IMR-90 (cell line): ENCODE measurements around the gene ZNHIT6. TPM values are rescaled to one million over a fixed set of nuclear protein-coding genes. Genes with fewer than 3 reads are reported as not detected.

Source experiments
- ATAC-seq: fragments of 200-7000 bp; cut with Tn5 transposase; 2 replicates; pipeline ENCODE4 v1.9.1; 2020; ENCODE audit warnings: low read depth, mild to moderate bottlenecking, moderate library complexity
- BruUV-seq: library from RNA; stranded (reverse); fragments of 400-500 nt; replicated peaks from 2 replicates; lab custom pipeline; 2021; lab: Mats Ljungman, UMichigan
- CTCF ChIA-PET: fragments of 300-600 bp; formaldehyde crosslinking; extraction: SDS; loops from one replicate; lab custom pipeline; 2021; ENCODE audit warnings: antibody characterized with exemption; lab: Yijun Ruan, JAX
- POLR2A ChIA-PET: fragments of 300-600 bp; sonication (Branson Sonifier 250); formaldehyde crosslinking; loops from one replicate; lab custom pipeline; 2022; ENCODE audit warnings: antibody characterized with exemption; ENCODE audit not compliant: unreplicated experiment; lab: Charles Lee
- DNase-seq: peaks from one replicate; pipeline ENCODE4 v3.0.0; 2013
- H2AFZ ChIP-seq: replicated peaks from 2 replicates; pipeline ENCODE3; 2013; ENCODE audit warnings: low read length, mild to moderate bottlenecking; ENCODE audit not compliant: poor library complexity
- H2AK5ac ChIP-seq: 2 replicates; pipeline ENCODE4 v1.6.1; 2013; ENCODE audit warnings: low read depth, low read length, inconsistent platforms
- H2AK9ac ChIP-seq: replicated peaks from 2 replicates; pipeline ENCODE3; 2013; ENCODE audit warnings: mild to moderate bottlenecking, low read depth, low read length, moderate library complexity; ENCODE audit not compliant: poor library complexity
- H2BK120ac ChIP-seq: 2 replicates; pipeline ENCODE4 v1.6.1; 2013; ENCODE audit warnings: low read depth, low read length, inconsistent platforms
- H2BK15ac ChIP-seq: 3 replicates; pipeline ENCODE4 v1.6.1; 2013; ENCODE audit warnings: low read depth, low read length, inconsistent platforms
- H2BK20ac ChIP-seq: 2 replicates; pipeline ENCODE4 v1.6.1; 2013; ENCODE audit warnings: low read depth, mild to moderate bottlenecking, inconsistent platforms, low read length, moderate library complexity
- H2BK5ac ChIP-seq: 2 replicates; pipeline ENCODE4 v1.6.1; 2013; ENCODE audit warnings: mild to moderate bottlenecking, low read depth, low read length, inconsistent platforms; ENCODE audit not compliant: poor library complexity, severe bottlenecking
- H3K14ac ChIP-seq: replicated peaks from 2 replicates; pipeline ENCODE4 v1.6.1; 2013; ENCODE audit warnings: low read depth, low read length, inconsistent platforms
- H3K18ac ChIP-seq: 2 replicates; pipeline ENCODE4 v1.6.1; 2013; ENCODE audit warnings: low read depth, low read length, control low read depth
- H3K23ac ChIP-seq: 2 replicates; pipeline ENCODE4 v1.6.1; 2013; ENCODE audit warnings: low read depth, low read length, inconsistent platforms
- H3K27ac ChIP-seq: 2 replicates; pipeline ENCODE4 v1.5.1; 2013; ENCODE audit warnings: mild to moderate bottlenecking, control low read depth, low read length; ENCODE audit not compliant: insufficient read depth
- H3K27me3 ChIP-seq: 2 replicates; pipeline ENCODE4 v1.6.1; 2013; ENCODE audit warnings: low read length; ENCODE audit not compliant: control insufficient read depth, insufficient read depth
- H3K36me3 ChIP-seq: 2 replicates; pipeline ENCODE4 v1.6.1; 2013; ENCODE audit warnings: low read length, mixed read lengths; ENCODE audit not compliant: control insufficient read depth, insufficient read depth
- H3K4ac ChIP-seq: 2 replicates; pipeline ENCODE4 v1.6.1; 2013; ENCODE audit warnings: low read depth, low read length, inconsistent platforms
- H3K4me1 ChIP-seq: 2 replicates; pipeline ENCODE4 v1.6.1; 2013; ENCODE audit warnings: low read length, mixed read lengths; ENCODE audit not compliant: control insufficient read depth, insufficient read depth
- H3K4me2 ChIP-seq: 2 replicates; pipeline ENCODE4 v1.6.1; 2013; ENCODE audit warnings: low read depth, mild to moderate bottlenecking, control low read depth, low read length, moderate library complexity
- H3K4me3 ChIP-seq: 2 replicates; pipeline ENCODE4 v1.5.1; 2013; ENCODE audit warnings: low read depth, mild to moderate bottlenecking, control low read depth, low read length, moderate library complexity; ENCODE audit not compliant: insufficient read depth
- H3K56ac ChIP-seq: 2 replicates; pipeline ENCODE4 v1.6.1; 2013; ENCODE audit warnings: low read length, inconsistent platforms; ENCODE audit not compliant: insufficient read depth; ENCODE audit errors: extremely low read depth
- H3K79me1 ChIP-seq, 2 experiments: 2 replicates each; pipeline ENCODE4 v1.6.1; 2013; ENCODE audit warnings: low read length in 2 of 2, inconsistent platforms in 1 of 2, low read depth in 1 of 2
- H3K9ac ChIP-seq: 2 replicates; pipeline ENCODE4 v1.6.1; 2013; ENCODE audit warnings: low read depth, low read length, control low read depth
- H3K9me1 ChIP-seq: 2 replicates; pipeline ENCODE4 v1.6.1; 2013; ENCODE audit warnings: low read length, inconsistent platforms; ENCODE audit not compliant: insufficient read depth
- H3K9me3 ChIP-seq: 2 replicates; pipeline ENCODE4 v1.6.1; 2013; ENCODE audit warnings: low read length; ENCODE audit not compliant: control insufficient read depth, insufficient read depth
- H4K20me1 ChIP-seq: 2 replicates; pipeline ENCODE4 v1.6.1; 2013; ENCODE audit warnings: low read length, inconsistent platforms; ENCODE audit not compliant: insufficient read depth
- H4K5ac ChIP-seq: 2 replicates; pipeline ENCODE4 v1.6.1; 2013; ENCODE audit warnings: mild to moderate bottlenecking, low read depth, low read length, control low read depth
- H4K8ac ChIP-seq, 2 experiments: 2 replicates each; pipeline ENCODE4 v1.6.1; 2013; ENCODE audit warnings: low read depth in 2 of 2, low read length in 2 of 2, control low read depth in 1 of 2, inconsistent platforms in 1 of 2
- H4K91ac ChIP-seq: 2 replicates; pipeline ENCODE4 v1.6.1; 2013; ENCODE audit warnings: low read depth, low read length, inconsistent platforms; ENCODE audit not compliant: insufficient read depth
- ELK1 ChIP-seq: fragments of 150-350 bp; IDR thresholded peaks from 2 replicates; pipeline ENCODE4 v1.6.1; 2016; ENCODE audit warnings: low read depth, mild to moderate bottlenecking, low read length, moderate library complexity, borderline replicate concordance
- FOS ChIP-seq: fragments of 150-350 bp; IDR thresholded peaks from 2 replicates; pipeline ENCODE4 v1.6.1; 2016; ENCODE audit warnings: low read depth, low read length
- SMC3 ChIP-seq: fragments of 150-350 bp; IDR thresholded peaks from 2 replicates; pipeline ENCODE4 v1.6.1; 2016; ENCODE audit warnings: low read depth, mild to moderate bottlenecking, antibody characterized with exemption, low read length, moderate library complexity
- WGBS, 2 experiments: methylation state at CpG; one replicate each; pipeline versions ENCODE4 v1.1.5 to v1.1.7; 2013; ENCODE audit warnings: missing lambda C conversion rate in 2 of 2; ENCODE audit not compliant: insufficient read length in 1 of 2; ENCODE audit errors: extremely low coverage in 2 of 2; 5-methylcytosine and 5-hydroxymethylcytosine counted together
- dilution Hi-C: fragments of 300-500 bp; cut with HindIII; formaldehyde crosslinking; loops from one replicate; pipeline ENCODE4 v1.14.3; 2018; ENCODE audit warnings: low sequenced_read_pairs; ENCODE audit not compliant: unreplicated experiment
- in situ Hi-C: fragments of 300-500 bp; cut with MboI; formaldehyde crosslinking; loops from 3 replicates; pipeline ENCODE4 v1.14.3; 2019; ENCODE audit warnings: low sequenced_read_pairs, inconsistent platforms, mixed read lengths
- intact Hi-C: fragments of 100-400 bp; cut with micrococcal nuclease; formaldehyde crosslinking; loops from 2 replicates; pipeline ENCODE4 v1.10.0; 2022
- polyA plus RNA-seq, 3 experiments: library from polyadenylated mRNA; depleted of rRNA; stranded (reverse); fragments of >200 nt; gene quantifications; 2 replicates each; pipeline ENCODE4 v1.2.3, GENCODE V29; 2012; ENCODE audit warnings: low replicate concordance in 1 of 3
- total RNA-seq: library from RNA; depleted of rRNA; stranded (reverse); fragments of >200 nt; gene quantifications from 2 replicates; pipeline ENCODE4 v1.2.3, GENCODE V29; 2012

The ZNHIT6 gene
- total and polyA plus RNA-seq, 2 of the 4 experiments (the other 2 are of a cell fraction): 9.0 to 13.7 TPM

DNA sequence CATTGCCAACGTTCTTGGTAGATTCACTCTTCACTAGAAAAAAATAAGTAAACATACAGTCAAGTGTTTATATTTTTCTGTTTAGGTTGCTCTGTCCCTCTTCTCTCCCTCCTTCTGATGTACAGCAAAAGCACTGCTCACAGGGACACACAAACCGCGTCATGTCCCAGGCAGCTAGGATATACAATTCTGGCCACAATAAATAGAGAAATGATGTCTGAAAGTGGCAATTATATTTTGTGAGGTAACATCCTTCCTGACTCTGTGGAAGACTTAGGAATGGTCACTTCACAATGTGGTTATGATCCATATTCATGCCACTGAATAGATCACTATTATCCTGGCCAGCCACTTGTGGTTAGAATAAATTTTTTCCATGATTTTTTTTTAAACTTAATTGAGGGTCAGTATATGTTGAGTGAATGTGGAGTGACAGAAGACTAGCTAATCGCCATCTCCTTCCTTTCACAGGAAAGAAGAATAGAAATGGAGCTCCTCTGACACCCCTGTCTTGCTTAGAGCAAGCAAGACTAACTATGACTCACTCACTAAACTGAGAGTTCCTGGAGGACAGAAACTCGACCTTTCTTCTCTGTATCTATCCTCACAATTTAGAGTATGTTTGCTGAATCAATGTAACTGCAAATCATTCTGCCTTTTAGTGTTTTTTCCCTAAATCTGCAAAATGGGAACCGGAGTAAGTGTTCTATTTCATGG is 54.0 kb downstream of the ZNHIT6 start:
- Histone ChIP-seq H4K8ac (no peak overlapping the region), H3K9me3 (peaks cover under 1% of the 10 kb centered on the region; the same call in 1 of the 2 replicates), H2AK5ac (peak overlapping the region; percentile 58; the same call in 1 of the 2 replicates), H3K9ac (no peak overlapping the region), H2AFZ (no peak overlapping the region), H2AK9ac (no peak overlapping the region), H2BK15ac (no peak overlapping the region), H2BK20ac (peak overlapping the region; percentile 2; the same call in 1 of the 2 replicates), H3K27me3 (no peaks in the 10 kb centered on the region), H3K23ac (no peak overlapping the region), H4K5ac (peak overlapping the region; percentile 19; the same call in 1 of the 2 replicates), H4K91ac (no peak overlapping the region), H3K36me3 (peaks cover 4% of the 10 kb centered on the region), H3K4ac (no peak overlapping the region), H3K9me1 (peaks cover 5% of the 10 kb centered on the region), H2BK120ac (no peak overlapping the region), H3K27ac (peak overlapping the region; percentile 43; the same call in 1 of the 2 replicates), H3K14ac (no peak overlapping the region), H3K56ac (no peak overlapping the region), H3K4me2 (0 out of 2 replicates have a peak overlapping the region, but pooled peaks have one; percentile 29), H3K4me1 (peaks cover 8% of the 10 kb centered on the region), H3K79me1 (peaks cover 1 to 16% of the 10 kb centered on the region in 2 experiments; a peak in 3 of 4 replicates), H2BK5ac (peak overlapping the region; percentile 36), H3K18ac (peak overlapping the region; percentile 7; the same call in 1 of the 2 replicates), H3K4me3 (no peak overlapping the region), H4K20me1 (no peaks in the 10 kb centered on the region)
- in situ Hi-C loops: no loop called here
- no CpG with 5 or more reads among the region's 6 CpGs for WGBS, 2 experiments
- CTCF ChIA-PET: interaction anchor here (0.6 to 1.4 kb wide), 4 partner anchors 19 to 41 kb away, joined by 3 to 7 read pairs (median 4); no protein-coding TSS in a partner anchor
- peak; percentile 90 for ATAC-seq
- intact Hi-C loops: loop anchor here (2.0 kb wide), 1 partner anchor 17 kb away; no protein-coding TSS in a partner anchor
- DNase-seq: peak; percentile 69
- dilution Hi-C loops: no loop called here
- POLR2A ChIA-PET: interaction anchor here (0.5 kb wide), 1 partner anchor 74 kb away, joined by 3 read pairs; no protein-coding TSS in a partner anchor
- TF ChIP-seq SMC3: 0 out of 2 replicates have a peak, but pooled peaks have one; percentile 6
- peak; percentile 52; the same call in 1 of the 2 replicates for TF ChIP-seq FOS
- no peak for TF ChIP-seq ELK1
- no TSS peak for BruUV-seq
